HFFc6 (cell line): Measurements from ENCODE around the gene PLD1. TPM values are rescaled to one million over a fixed set of nuclear protein-coding genes. Genes with fewer than 3 reads are reported as not detected.

Experiments used
- DNase-seq: peaks from one replicate; pipeline ENCODE4 v3.0.0-alpha.2; 2018
- H3K27ac Mint-ChIP-seq: 2 replicates; pipeline ENCODE4 v1.8.0; 2020; ENCODE audit warnings: mild to moderate bottlenecking, mixed read lengths
- H3K27me3 Mint-ChIP-seq: 2 replicates; pipeline ENCODE4 v1.8.0; 2021; ENCODE audit warnings: mild to moderate bottlenecking, moderate library complexity, mixed read lengths; ENCODE audit not compliant: insufficient read depth
- H3K36me3 Mint-ChIP-seq: 2 replicates; pipeline ENCODE4 v1.8.0; 2021; ENCODE audit warnings: low read depth, mixed read lengths
- H3K4me1 Mint-ChIP-seq: 2 replicates; pipeline ENCODE4 v1.8.0; 2020; ENCODE audit warnings: low read depth, mixed read lengths
- H3K4me3 Mint-ChIP-seq: 2 replicates; pipeline ENCODE4 v1.8.0; 2020; ENCODE audit warnings: mild to moderate bottlenecking, moderate library complexity, mixed read lengths
- H3K9me3 Mint-ChIP-seq: 2 replicates; pipeline ENCODE4 v1.8.0; 2020; ENCODE audit warnings: mild to moderate bottlenecking, mixed read lengths
- CTCF ChIP-seq: fragments of 200-600 bp; sonication (generic); IDR thresholded peaks from 2 replicates; pipeline ENCODE4 v1.5.0; 2021; ENCODE audit warnings: antibody characterized with exemption, mild to moderate bottlenecking
- total RNA-seq, 6 experiments: library from RNA; stranded (reverse); fragmentation: NEBNext Ultra II Directional; extraction: Animal tissue kit (Norgen Biotek cat#: 25700); gene quantifications; 2 replicates in 1 of 6; 3 replicates in 5 of 6; pipeline ENCODE4 v1.2.3, GENCODE V29; 2021

PLD1 gene
- total RNA-seq, 6 experiments from 2014 or later, result 4.1 to 6.0 (median 5.3) TPM

- Mint-ChIP-seq H3K9me3 (no peaks in the 10 kb centered on the region), H3K27ac (no peak overlapping the region), H3K4me3 (no peak overlapping the region), H3K4me1 (peaks cover 55% of the 10 kb centered on the region), H3K36me3 (no peaks in the 10 kb centered on the region), H3K27me3 (no peaks in the 10 kb centered on the region)
- TF ChIP-seq CTCF, result no peak
- no peak for DNase-seq
Observed at GRCh38 chr3:171835116-171835515, 24.8 kb upstream of the PLD1 start.

- Mint-ChIP-seq H3K9me3 (no peaks in the 10 kb centered on the region), H3K4me1 (peaks cover 61% of the 10 kb centered on the region), H3K27me3 (no peaks in the 10 kb centered on the region), H3K27ac (0 out of 2 replicates have a peak overlapping the region, but pooled peaks have one; percentile 29), H3K36me3 (no peaks in the 10 kb centered on the region), H3K4me3 (no peak overlapping the region)
- no peak for DNase-seq
- TF ChIP-seq CTCF, result no peak; the same call in 1 of the 2 replicates
Observed at GRCh38 chr3:171834461-171834801, 24.1 kb upstream of the PLD1 start.

GRCh38 chr3:171833789-171834460 is 23.6 kb upstream of the PLD1 start:
- Mint-ChIP-seq H3K4me1 (peaks cover 64% of the 10 kb centered on the region), H3K4me3 (no peak overlapping the region; the same call in 1 of the 2 replicates), H3K36me3 (no peaks in the 10 kb centered on the region), H3K9me3 (no peaks in the 10 kb centered on the region), H3K27me3 (no peaks in the 10 kb centered on the region), H3K27ac (peak overlapping the region; percentile 54)
- peak; percentile 72 for TF ChIP-seq CTCF
- DNase-seq, result peak; percentile 43

- Mint-ChIP-seq H3K4me3 (0 out of 2 replicates have a peak overlapping the region, but pooled peaks have one; percentile 41), H3K27me3 (no peaks in the 10 kb centered on the region; the same call in 1 of the 2 replicates), H3K9me3 (no peaks in the 10 kb centered on the region), H3K27ac (peak overlapping the region; percentile 56), H3K36me3 (no peaks in the 10 kb centered on the region), H3K4me1 (peaks cover 58% of the 10 kb centered on the region)
- TF ChIP-seq CTCF, result no peak
- DNase-seq, result no peak
Observed at GRCh38 chr3:171832989-171833388, 22.7 kb upstream of the PLD1 start.

- peaks cover 56% of the 10 kb centered on the region for H3K4me1 Mint-ChIP-seq
- TF ChIP-seq CTCF, result no peak
- H3K27ac Mint-ChIP-seq, result no peak overlapping the region
- no peaks in the 10 kb centered on the region; the same call in 1 of the 2 replicates for H3K27me3 Mint-ChIP-seq
- DNase-seq, result no peak
- no peaks in the 10 kb centered on the region for H3K9me3 Mint-ChIP-seq
- no peak overlapping the region for H3K4me3 Mint-ChIP-seq
- no peaks in the 10 kb centered on the region for H3K36me3 Mint-ChIP-seq
Observed at GRCh38 chr3:171831936-171832335, 21.7 kb upstream of the PLD1 start.
